Measurements from ENCODE around the gene ARRDC1.
A peak's percentile ranks its signal among the peaks of the same experiment; 100 is the strongest.
"Not testable (repeated sequence)": the region's sequence is repeated elsewhere in the genome, so short reads cannot be mapped to it uniquely, and the experiment has no call there.

The ARRDC1 gene

GRCh38 chr9:137605121-137606004 is at the start of gene ARRDC1:
ARRDC1 (plus strand) TSS chr9:137605686; CDS start chr9:137605718, 32 bp downstream.
- peak within 1 kb of the TSS; percentile 73 for H3K9ac ChIP-seq (ENCODE audit: low read length)
- H3K4me3 ChIP-seq (ENCODE audit: low read length), result peak within 1 kb of the TSS; percentile 93
- H3K27me3 ChIP-seq (ENCODE audit: control insufficient read depth, insufficient read depth, low read length), result no peaks in the 10 kb centered on the region
- H3K27ac ChIP-seq (ENCODE audit: low read depth, low read length), result peak within 1 kb of the TSS; percentile 61
- H3K4me1 ChIP-seq (ENCODE audit: control insufficient read depth, insufficient read depth, low read length), result peaks cover 5% of the 10 kb centered on the region
- no peaks in the 10 kb centered on the region for H3K36me3 ChIP-seq (ENCODE audit: control insufficient read depth, insufficient read depth, low read length)

- Histone ChIP-seq H3K27ac (ENCODE audit: low read depth, low read length) (peak overlapping the region; percentile 43), H3K27me3 (ENCODE audit: control insufficient read depth, insufficient read depth, low read length) (no peaks in the 10 kb centered on the region), H3K9ac (ENCODE audit: low read length) (no peak overlapping the region), H3K4me3 (ENCODE audit: low read length) (no peak overlapping the region), H3K4me1 (ENCODE audit: control insufficient read depth, insufficient read depth, low read length) (peaks cover 10% of the 10 kb centered on the region), H3K36me3 (ENCODE audit: control insufficient read depth, insufficient read depth, low read length) (no peaks in the 10 kb centered on the region)
These were observed 49.2 kb upstream of the ARRDC1 start for GRCh38 chr9:137556069-137556838.

- Histone ChIP-seq H3K9ac (ENCODE audit: low read length) (no peak overlapping the region), H3K4me1 (ENCODE audit: control insufficient read depth, insufficient read depth, low read length) (peaks cover 10% of the 10 kb centered on the region), H3K4me3 (ENCODE audit: low read length) (no peak overlapping the region), H3K27ac (ENCODE audit: low read depth, low read length) (no peak overlapping the region), H3K36me3 (ENCODE audit: control insufficient read depth, insufficient read depth, low read length) (peaks cover 2% of the 10 kb centered on the region), H3K27me3 (ENCODE audit: control insufficient read depth, insufficient read depth, low read length) (no peaks in the 10 kb centered on the region)
These were observed 47.4 kb upstream of the ARRDC1 start for GRCh38 chr9:137558127-137558526.

- H3K36me3 ChIP-seq (ENCODE audit: control insufficient read depth, insufficient read depth, low read length), result peaks cover 14% of the 10 kb centered on the region
- H3K27ac ChIP-seq (ENCODE audit: low read depth, low read length), result no peak overlapping the region
- H3K4me3 ChIP-seq (ENCODE audit: low read length), result no peak overlapping the region
- no peak overlapping the region for H3K9ac ChIP-seq (ENCODE audit: low read length)
- H3K4me1 ChIP-seq (ENCODE audit: control insufficient read depth, insufficient read depth, low read length), result no peaks in the 10 kb centered on the region
- H3K27me3 ChIP-seq (ENCODE audit: control insufficient read depth, insufficient read depth, low read length), result no peaks in the 10 kb centered on the region
These were observed 41.4 kb upstream of the ARRDC1 start for GRCh38 chr9:137564134-137564533.

GRCh38 chr9:137564817-137565411 is 40.6 kb upstream of the ARRDC1 start:
- peaks cover 14% of the 10 kb centered on the region for H3K36me3 ChIP-seq (ENCODE audit: control insufficient read depth, insufficient read depth, low read length)
- no peak overlapping the region for H3K27ac ChIP-seq (ENCODE audit: low read depth, low read length)
- H3K4me1 ChIP-seq (ENCODE audit: control insufficient read depth, insufficient read depth, low read length), result no peaks in the 10 kb centered on the region
- H3K27me3 ChIP-seq (ENCODE audit: control insufficient read depth, insufficient read depth, low read length), result no peaks in the 10 kb centered on the region
- no peak overlapping the region for H3K4me3 ChIP-seq (ENCODE audit: low read length)
- H3K9ac ChIP-seq (ENCODE audit: low read length), result no peak overlapping the region

- H3K36me3 ChIP-seq (ENCODE audit: control insufficient read depth, insufficient read depth, low read length), result peaks cover 15% of the 10 kb centered on the region
- not testable (repeated sequence) for H3K9ac ChIP-seq (ENCODE audit: low read length); H3K4me1 ChIP-seq (ENCODE audit: control insufficient read depth, insufficient read depth, low read length); H3K27me3 ChIP-seq (ENCODE audit: control insufficient read depth, insufficient read depth, low read length); H3K4me3 ChIP-seq (ENCODE audit: low read length); H3K27ac ChIP-seq (ENCODE audit: low read depth, low read length)
These were observed 37.0 kb upstream of the ARRDC1 start for GRCh38 chr9:137568445-137568844.

GRCh38 chr9:137569609-137570203 is 35.8 kb upstream of the ARRDC1 start:
- no peaks in the 10 kb centered on the region for H3K4me1 ChIP-seq (ENCODE audit: control insufficient read depth, insufficient read depth, low read length)
- H3K27me3 ChIP-seq (ENCODE audit: control insufficient read depth, insufficient read depth, low read length), result no peaks in the 10 kb centered on the region
- H3K9ac ChIP-seq (ENCODE audit: low read length), result no peak overlapping the region
- no peak overlapping the region for H3K27ac ChIP-seq (ENCODE audit: low read depth, low read length)
- H3K4me3 ChIP-seq (ENCODE audit: low read length), result no peak overlapping the region
- H3K36me3 ChIP-seq (ENCODE audit: control insufficient read depth, insufficient read depth, low read length), result peaks cover 6% of the 10 kb centered on the region

GRCh38 chr9:137570566-137570965 is 34.9 kb upstream of the ARRDC1 start:
- no peak overlapping the region for H3K9ac ChIP-seq (ENCODE audit: low read length)
- H3K27ac ChIP-seq (ENCODE audit: low read depth, low read length), result no peak overlapping the region
- H3K27me3 ChIP-seq (ENCODE audit: control insufficient read depth, insufficient read depth, low read length), result no peaks in the 10 kb centered on the region
- H3K4me3 ChIP-seq (ENCODE audit: low read length), result no peak overlapping the region
- no peaks in the 10 kb centered on the region for H3K4me1 ChIP-seq (ENCODE audit: control insufficient read depth, insufficient read depth, low read length)
- peaks cover 5% of the 10 kb centered on the region for H3K36me3 ChIP-seq (ENCODE audit: control insufficient read depth, insufficient read depth, low read length)

- Histone ChIP-seq H3K27ac (ENCODE audit: low read depth, low read length) (no peak overlapping the region), H3K36me3 (ENCODE audit: control insufficient read depth, insufficient read depth, low read length) (peaks cover 10% of the 10 kb centered on the region), H3K4me3 (ENCODE audit: low read length) (no peak overlapping the region), H3K27me3 (ENCODE audit: control insufficient read depth, insufficient read depth, low read length) (no peaks in the 10 kb centered on the region), H3K4me1 (ENCODE audit: control insufficient read depth, insufficient read depth, low read length) (peaks cover 8% of the 10 kb centered on the region), H3K9ac (ENCODE audit: low read length) (no peak overlapping the region)
These were observed 31.3 kb upstream of the ARRDC1 start for GRCh38 chr9:137574192-137574591.

- H3K9ac ChIP-seq (ENCODE audit: low read length), result no peak overlapping the region
- no peaks in the 10 kb centered on the region for H3K27me3 ChIP-seq (ENCODE audit: control insufficient read depth, insufficient read depth, low read length)
- no peak overlapping the region for H3K4me3 ChIP-seq (ENCODE audit: low read length)
- H3K27ac ChIP-seq (ENCODE audit: low read depth, low read length), result no peak overlapping the region
- peaks cover 9% of the 10 kb centered on the region for H3K4me1 ChIP-seq (ENCODE audit: control insufficient read depth, insufficient read depth, low read length)
- H3K36me3 ChIP-seq (ENCODE audit: control insufficient read depth, insufficient read depth, low read length), result peaks cover 10% of the 10 kb centered on the region
These were observed 30.1 kb upstream of the ARRDC1 start for GRCh38 chr9:137575364-137575715.

GRCh38 chr9:137575716-137576411 is 29.6 kb upstream of the ARRDC1 start:
- H3K27ac ChIP-seq (ENCODE audit: low read depth, low read length), result no peak overlapping the region
- H3K36me3 ChIP-seq (ENCODE audit: control insufficient read depth, insufficient read depth, low read length), result peaks cover 7% of the 10 kb centered on the region
- no peak overlapping the region for H3K9ac ChIP-seq (ENCODE audit: low read length)
- no peaks in the 10 kb centered on the region for H3K27me3 ChIP-seq (ENCODE audit: control insufficient read depth, insufficient read depth, low read length)
- H3K4me3 ChIP-seq (ENCODE audit: low read length), result no peak overlapping the region
- peaks cover 9% of the 10 kb centered on the region for H3K4me1 ChIP-seq (ENCODE audit: control insufficient read depth, insufficient read depth, low read length)
